Activated CD8-positive, alpha-beta T cell treated with anti-CD3 and anti-CD28 coated beads, Interleukin-2, amount 10 ng/mL, durations not matched to agents 7 days and 5 days (primary cell): Measurements from ENCODE around the gene CEMIP. TPM values are rescaled to one million over a fixed set of nuclear protein-coding genes. Genes with fewer than 3 reads are reported as not detected.

Experiments
- ATAC-seq: fragments of 150-1000 bp; cut with Tn5 transposase; one replicate; pipeline ENCODE4 v1.10.0; 2021; ENCODE audit warnings: moderate library complexity
- CTCF ChIA-PET: fragments of 350-600 bp; sonication (Branson Sonifier 250); formaldehyde crosslinking; loops from one replicate; lab custom pipeline; 2021; ENCODE audit warnings: antibody characterized with exemption; lab: Charles Lee
- POLR2A ChIA-PET: fragments of 350-600 bp; sonication (Branson Sonifier 250); formaldehyde crosslinking; loops from one replicate; lab custom pipeline; 2021; ENCODE audit warnings: antibody characterized with exemption; lab: Charles Lee
- DNase-seq: peaks from one replicate; pipeline ENCODE4 v3.0.0-alpha.2; 2020
- H3K27ac Mint-ChIP-seq: one replicate; pipeline ENCODE4 v1.8.0; 2021; ENCODE audit warnings: mild to moderate bottlenecking, mixed read lengths
- H3K27me3 Mint-ChIP-seq: one replicate; pipeline ENCODE4 v1.8.0; 2021; ENCODE audit warnings: low read depth, mixed read lengths
- H3K36me3 Mint-ChIP-seq: one replicate; pipeline ENCODE4 v1.8.0; 2021; ENCODE audit warnings: low read depth, mixed read lengths
- H3K4me1 Mint-ChIP-seq: one replicate; pipeline ENCODE4 v1.8.0; 2021; ENCODE audit warnings: low read depth, mixed read lengths
- H3K4me3 Mint-ChIP-seq: one replicate; pipeline ENCODE4 v1.8.0; 2021; ENCODE audit warnings: mild to moderate bottlenecking, mixed read lengths
- H3K9me3 Mint-ChIP-seq: one replicate; pipeline ENCODE4 v1.8.0; 2022; ENCODE audit warnings: mixed read lengths; ENCODE audit not compliant: insufficient read depth
- total RNA-seq, 2 experiments: library from RNA; stranded (reverse); gene quantifications; one replicate each; pipeline ENCODE4 v1.2.3, GENCODE V29; 2021

Gene CEMIP
- total RNA-seq, 2 experiments from 2014 or later, result not detected

DNA sequence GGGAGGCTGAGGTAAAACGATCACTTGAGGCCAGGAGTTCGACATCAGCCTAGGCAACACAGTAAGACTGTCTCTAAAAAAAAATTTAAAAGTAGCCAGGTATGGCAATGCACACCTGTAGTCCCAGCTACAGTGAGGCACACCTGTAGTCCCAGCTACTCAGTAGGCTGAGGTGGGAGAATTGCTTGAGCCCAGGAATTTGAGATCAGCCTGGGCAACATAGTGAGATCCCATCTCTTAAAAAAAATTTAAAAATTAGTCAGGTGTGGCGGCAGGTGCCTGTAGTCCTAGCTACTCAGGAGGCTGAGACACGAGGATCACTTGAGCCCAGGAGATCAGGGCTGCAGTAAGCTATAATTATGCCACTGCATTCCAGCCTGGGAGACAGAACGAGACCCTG, 203.7 kb downstream of the CEMIP start:
- Mint-ChIP-seq H3K4me1 (peaks cover 47% of the 10 kb centered on the region), H3K4me3 (no peak overlapping the region), H3K36me3 (peaks cover 46% of the 10 kb centered on the region), H3K9me3 (no peaks in the 10 kb centered on the region), H3K27me3 (no peaks in the 10 kb centered on the region), H3K27ac (no peak overlapping the region)
- DNase-seq (no peak), ATAC-seq (no peak)
- ChIA-PET CTCF (interaction anchor here (1.0 kb wide), 1 partner anchor 13 kb away, joined by 3 read pairs; no protein-coding TSS in a partner anchor), POLR2A (no interaction called here)

DNA sequence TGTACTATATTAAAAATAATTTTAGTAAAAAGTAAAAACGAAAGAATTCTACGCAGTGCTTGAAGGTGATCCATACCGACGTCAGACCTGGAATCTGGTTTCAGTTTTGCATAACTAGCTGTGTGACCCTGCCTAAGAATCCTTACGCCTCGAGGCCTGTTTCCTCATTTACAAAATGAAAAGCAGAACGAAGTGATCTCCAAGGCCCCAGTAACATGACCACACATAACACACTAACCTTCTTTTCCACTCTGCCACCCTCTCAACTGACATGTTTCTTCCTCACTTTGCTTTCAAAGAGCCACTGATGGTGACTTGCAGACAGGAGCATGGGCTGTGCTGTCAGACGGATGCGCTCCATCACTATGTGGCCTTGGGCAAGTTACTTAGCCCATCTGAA, 205.7 kb downstream of the CEMIP start:
- H3K27me3 Mint-ChIP-seq, result no peaks in the 10 kb centered on the region
- peaks cover 50% of the 10 kb centered on the region for H3K36me3 Mint-ChIP-seq
- ATAC-seq, result no peak
- H3K9me3 Mint-ChIP-seq, result no peaks in the 10 kb centered on the region
- CTCF ChIA-PET, result interaction anchor here (3.0 to 4.6 kb wide), 2 partner anchors 15 to 282 kb away, joined by 10 to 30 read pairs; no protein-coding TSS in a partner anchor
- DNase-seq, result no peak
- no peak overlapping the region for H3K27ac Mint-ChIP-seq
- H3K4me3 Mint-ChIP-seq, result no peak overlapping the region
- POLR2A ChIA-PET, result no interaction called here
- H3K4me1 Mint-ChIP-seq, result peaks cover 52% of the 10 kb centered on the region

DNA sequence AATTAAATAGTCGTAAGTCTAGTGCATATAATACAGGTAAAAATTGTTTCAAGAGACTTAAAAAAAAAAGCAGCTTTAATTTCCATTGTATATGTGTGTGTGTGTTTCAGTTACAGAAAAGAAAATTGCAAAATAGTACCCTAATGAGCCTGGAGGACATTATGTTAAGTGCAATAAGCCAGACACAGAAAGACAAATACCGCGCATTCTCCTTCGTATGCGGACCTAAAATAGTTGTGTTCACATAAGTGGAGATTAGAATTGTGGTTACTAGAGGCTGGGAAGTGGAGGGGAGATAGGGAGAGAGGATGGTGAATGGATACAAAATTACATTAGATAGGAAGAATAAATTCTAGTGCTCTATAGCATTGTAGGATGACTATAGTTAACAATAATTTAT, 206.8 kb downstream of the CEMIP start:
- DNase-seq (no peak), ATAC-seq (no peak)
- Mint-ChIP-seq H3K36me3 (peaks cover 45% of the 10 kb centered on the region), H3K27ac (no peak overlapping the region), H3K9me3 (no peaks in the 10 kb centered on the region), H3K27me3 (no peaks in the 10 kb centered on the region), H3K4me3 (no peak overlapping the region), H3K4me1 (peaks cover 63% of the 10 kb centered on the region)
- ChIA-PET POLR2A (no interaction called here), CTCF (interaction anchor here (0.8 to 4.6 kb wide), 4 partner anchors 16 to 281 kb away, joined by 3 to 30 read pairs (median 7); partner anchors contain the start of gene CEMIP)

DNA sequence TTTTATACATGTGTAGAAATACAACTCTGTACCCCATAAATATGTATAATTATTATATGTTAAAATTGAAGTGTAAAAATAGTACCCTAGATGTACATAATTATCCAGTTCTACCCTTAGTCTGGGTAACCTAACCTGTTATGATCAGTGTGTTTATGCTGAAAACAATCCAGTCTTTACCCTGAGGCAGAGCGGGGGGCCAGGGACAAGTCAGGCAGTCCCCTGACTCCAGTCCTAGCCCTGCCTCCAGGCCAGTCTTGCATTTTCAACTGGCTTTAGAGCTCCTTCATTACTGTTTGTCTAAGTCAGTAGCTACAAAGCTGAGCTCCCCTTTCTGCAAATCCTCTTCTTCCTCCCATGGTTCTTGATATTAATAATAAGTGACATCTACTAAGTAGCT, 207.3 kb downstream of the CEMIP start:
- H3K4me1 Mint-ChIP-seq, result peaks cover 68% of the 10 kb centered on the region
- DNase-seq, result no peak
- peaks cover 45% of the 10 kb centered on the region for H3K36me3 Mint-ChIP-seq
- no peak overlapping the region for H3K27ac Mint-ChIP-seq
- ATAC-seq, result no peak
- POLR2A ChIA-PET, result no interaction called here
- H3K9me3 Mint-ChIP-seq, result no peaks in the 10 kb centered on the region
- CTCF ChIA-PET, result interaction anchor here (1.1 to 4.6 kb wide), 3 partner anchors 16 to 280 kb away, joined by 4 to 30 read pairs (median 10); partner anchors contain the start of gene CEMIP
- no peaks in the 10 kb centered on the region for H3K27me3 Mint-ChIP-seq
- no peak overlapping the region for H3K4me3 Mint-ChIP-seq

DNA sequence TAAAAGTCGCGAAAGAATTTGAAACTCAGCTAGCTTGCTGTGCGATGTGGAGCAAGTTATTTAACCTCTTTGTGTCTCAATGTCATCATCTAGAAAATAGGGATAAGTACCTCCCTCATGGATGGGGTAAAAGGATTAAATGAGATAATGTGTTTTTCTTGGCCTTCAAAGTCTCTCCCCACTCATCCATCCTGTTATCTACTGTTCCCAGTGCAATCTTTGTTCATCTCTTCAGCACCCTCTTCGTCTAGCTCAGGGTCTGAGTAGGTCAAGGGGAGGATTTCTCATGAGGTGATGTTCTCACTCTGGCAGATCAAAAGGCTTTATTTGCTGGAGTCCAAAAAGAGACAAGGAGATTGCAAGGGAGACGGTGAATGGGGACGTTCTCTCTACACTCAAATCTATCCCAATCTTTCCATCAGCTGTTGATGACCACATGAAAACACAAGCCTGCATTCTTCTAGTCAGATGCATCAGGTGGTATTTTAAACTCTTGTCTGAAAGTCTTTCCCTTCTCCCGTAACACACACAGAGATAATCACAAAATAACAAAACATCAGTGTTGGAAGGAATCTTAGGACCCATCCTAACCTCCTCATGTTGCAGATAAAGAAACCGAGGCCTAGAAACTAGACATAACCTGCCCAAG, 209.1 kb downstream of the CEMIP start:
- CTCF ChIA-PET, result interaction anchor here (0.7 to 4.6 kb wide), 5 partner anchors 9 to 278 kb away, joined by 3 to 30 read pairs (median 3); no protein-coding TSS in a partner anchor
- Mint-ChIP-seq H3K27me3 (no peaks in the 10 kb centered on the region), H3K4me3 (peak overlapping the region; percentile 97), H3K27ac (peak overlapping the region; percentile 98), H3K4me1 (peaks cover 71% of the 10 kb centered on the region), H3K36me3 (peaks cover 36% of the 10 kb centered on the region), H3K9me3 (no peaks in the 10 kb centered on the region)
- POLR2A ChIA-PET, result interaction anchor here (4.6 kb wide), 1 partner anchor 13 kb away, joined by 49 read pairs; the partner anchor contains the start of gene TLNRD1
- ATAC-seq (no peak), DNase-seq (no peak)

DNA sequence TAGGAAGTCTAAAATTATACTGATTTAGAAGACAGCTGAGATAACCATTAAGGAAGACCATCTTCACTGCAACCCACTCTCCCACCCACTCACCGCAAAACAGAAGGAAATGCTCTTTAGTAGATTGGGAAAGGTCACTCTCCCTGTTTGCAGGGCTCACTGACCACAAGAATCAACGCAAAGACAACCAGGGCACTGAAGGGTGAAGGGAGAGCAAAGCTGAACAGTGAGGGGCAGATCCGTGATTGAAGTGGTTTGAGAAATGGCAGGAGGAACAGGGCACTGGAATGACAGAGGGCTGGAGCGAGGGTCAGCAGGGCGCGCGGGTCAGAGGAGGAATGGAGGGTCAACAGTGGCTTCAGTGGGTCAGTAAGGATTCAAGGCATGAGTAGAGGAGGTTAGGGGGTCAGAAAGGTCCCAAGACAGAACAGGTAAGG, 209.9 kb downstream of the CEMIP start:
- peaks cover 68% of the 10 kb centered on the region for H3K4me1 Mint-ChIP-seq
- H3K27ac Mint-ChIP-seq, result peak overlapping the region; percentile 98
- no peaks in the 10 kb centered on the region for H3K9me3 Mint-ChIP-seq
- peak overlapping the region; percentile 97 for H3K4me3 Mint-ChIP-seq
- no peak for DNase-seq
- H3K36me3 Mint-ChIP-seq, result peaks cover 34% of the 10 kb centered on the region
- ATAC-seq, result no peak
- CTCF ChIA-PET, result interaction anchor here (2.2 to 4.6 kb wide), 2 partner anchors 19 to 278 kb away, joined by 7 to 30 read pairs; no protein-coding TSS in a partner anchor
- POLR2A ChIA-PET, result interaction anchor here (0.7 to 4.6 kb wide), 2 partner anchors 12 to 307 kb away, joined by 3 to 49 read pairs; partner anchors contain the start of gene TLNRD1
- H3K27me3 Mint-ChIP-seq, result no peaks in the 10 kb centered on the region

DNA sequence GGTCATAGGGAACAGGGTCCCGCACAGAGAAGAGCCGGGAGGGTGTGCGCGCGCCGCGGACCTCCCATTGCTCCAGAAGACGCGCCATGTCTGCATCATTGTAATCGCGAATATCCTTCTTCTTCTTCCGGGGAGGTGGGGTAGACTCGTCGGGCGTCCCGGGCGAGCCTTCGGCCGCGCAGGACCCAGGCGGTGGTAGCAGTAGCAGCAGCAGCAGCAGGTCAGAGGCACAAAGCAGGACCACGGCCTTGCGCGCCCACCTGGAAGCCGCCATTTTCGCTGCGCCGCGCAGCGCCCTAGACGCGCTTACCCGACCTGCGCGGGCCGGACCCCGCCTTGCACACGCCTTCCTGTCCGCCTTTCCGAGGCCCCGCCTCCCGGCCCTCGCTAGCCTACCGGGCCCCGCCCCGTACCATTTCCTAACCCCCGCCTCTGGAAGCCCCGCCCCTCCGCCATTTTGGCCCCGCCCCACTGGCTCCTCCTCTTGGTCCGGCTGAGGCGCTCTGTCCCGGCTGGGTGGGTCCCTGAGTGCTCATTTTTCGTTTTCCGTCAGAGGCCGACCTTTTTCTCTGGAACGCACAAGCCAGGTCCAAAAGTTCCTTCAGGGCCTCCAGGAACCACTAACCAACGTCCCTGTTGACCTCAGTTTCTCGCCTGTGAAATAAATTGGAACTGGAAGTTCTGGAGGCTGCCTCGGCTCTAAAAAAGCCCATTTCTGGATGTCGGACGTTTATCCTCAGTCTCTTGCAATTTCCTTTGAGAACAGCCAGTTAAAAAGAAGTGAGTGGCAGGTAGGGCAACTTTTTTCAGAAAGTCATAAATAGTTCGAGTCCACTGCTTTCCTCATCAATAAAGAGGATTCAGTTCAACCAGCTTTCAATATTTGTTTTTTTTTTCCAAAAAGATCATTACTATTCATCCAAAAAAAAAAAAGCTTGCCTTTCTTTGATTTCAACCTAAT, 210.6 kb downstream of the CEMIP start, which contains the start of gene MESD:
TSS of gene MESD (minus strand) at position 302 of the 961 bp plus-strand sequence. CDS start at position 274, 28 bp downstream.
- POLR2A ChIA-PET, result interaction anchor here (0.6 to 4.6 kb wide), 4 partner anchors 11 to 332 kb away, joined by 3 to 49 read pairs (median 4); partner anchors contain the start of gene TLNRD1
- H3K27ac Mint-ChIP-seq, result peak within 1 kb of the TSS; percentile 98
- H3K9me3 Mint-ChIP-seq, result no peaks in the 10 kb centered on the region
- H3K4me1 Mint-ChIP-seq, result peaks cover 62% of the 10 kb centered on the region
- no peaks in the 10 kb centered on the region for H3K27me3 Mint-ChIP-seq
- H3K36me3 Mint-ChIP-seq, result peaks cover 29% of the 10 kb centered on the region
- ATAC-seq, result peak; percentile 99
- CTCF ChIA-PET, result interaction anchor here (1.9 to 4.6 kb wide), 4 partner anchors 11 to 277 kb away, joined by 7 to 44 read pairs (median 20); partner anchors contain the start of gene TLNRD1
- peak; percentile 98 for DNase-seq
- H3K4me3 Mint-ChIP-seq, result peak within 1 kb of the TSS; percentile 97

DNA sequence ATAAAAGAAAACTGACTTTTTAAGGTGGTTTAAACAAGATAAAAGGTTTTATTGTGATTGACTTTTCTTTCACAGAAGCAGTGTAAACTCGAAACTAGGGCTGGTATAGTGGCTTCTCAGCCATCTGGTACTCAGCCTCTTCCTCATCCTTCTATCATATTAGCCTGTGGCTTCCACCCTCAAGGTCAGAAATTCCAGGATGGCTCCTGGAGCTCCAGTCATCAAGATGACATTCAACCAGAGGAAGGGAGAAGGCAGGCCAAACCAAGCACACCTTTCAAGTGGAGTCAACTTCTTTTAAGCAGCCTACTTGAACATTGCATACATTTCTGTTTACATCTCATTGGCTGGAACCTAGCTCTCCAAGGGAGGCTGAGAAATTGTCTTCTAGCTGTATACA, 211.8 kb downstream of the CEMIP start:
- Mint-ChIP-seq H3K4me3 (peak overlapping the region; percentile 12), H3K36me3 (peaks cover 28% of the 10 kb centered on the region), H3K4me1 (peaks cover 57% of the 10 kb centered on the region), H3K27ac (peak overlapping the region; percentile 39), H3K27me3 (no peaks in the 10 kb centered on the region), H3K9me3 (no peaks in the 10 kb centered on the region)
- ChIA-PET POLR2A (interaction anchor here (0.6 to 4.6 kb wide), 3 partner anchors 10 to 331 kb away, joined by 3 to 49 read pairs (median 4); partner anchors contain the start of gene TLNRD1), CTCF (interaction anchor here (0.7 to 4.4 kb wide), 10 partner anchors 9 to 275 kb away, joined by 3 to 44 read pairs (median 4); partner anchors contain the start of gene TLNRD1)
- ATAC-seq, result no peak
- no peak for DNase-seq

DNA sequence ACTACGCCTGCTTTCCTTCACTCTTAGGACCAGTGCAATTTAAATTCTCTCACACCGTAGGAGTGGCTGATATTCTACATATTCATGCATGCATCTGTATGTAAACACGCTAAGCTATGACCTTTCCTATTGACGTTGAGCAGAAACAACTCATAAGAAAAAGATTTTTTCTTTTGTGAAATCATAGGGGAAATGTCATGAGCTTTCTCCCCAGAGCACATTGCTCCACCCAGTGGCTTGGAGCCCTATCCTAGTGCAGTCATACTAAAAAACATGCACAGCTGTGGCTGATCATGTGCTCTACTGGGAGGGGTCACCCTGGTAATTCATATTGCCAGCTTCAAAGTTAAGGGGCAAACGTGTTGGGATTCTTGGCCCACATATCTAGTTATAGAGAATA, 212.3 kb downstream of the CEMIP start:
- Mint-ChIP-seq H3K27me3 (no peaks in the 10 kb centered on the region), H3K4me1 (peaks cover 58% of the 10 kb centered on the region), H3K27ac (peak overlapping the region; percentile 39), H3K36me3 (peaks cover 25% of the 10 kb centered on the region), H3K4me3 (no peak overlapping the region), H3K9me3 (no peaks in the 10 kb centered on the region)
- no peak for ATAC-seq
- ChIA-PET CTCF (interaction anchor here (0.6 to 4.4 kb wide), 12 partner anchors 9 to 277 kb away, joined by 3 to 44 read pairs (median 4); partner anchors contain the start of gene TLNRD1), POLR2A (interaction anchor here (4.6 kb wide), 1 partner anchor 10 kb away, joined by 49 read pairs; the partner anchor contains the start of gene TLNRD1)
- peak; percentile 60 for DNase-seq

DNA sequence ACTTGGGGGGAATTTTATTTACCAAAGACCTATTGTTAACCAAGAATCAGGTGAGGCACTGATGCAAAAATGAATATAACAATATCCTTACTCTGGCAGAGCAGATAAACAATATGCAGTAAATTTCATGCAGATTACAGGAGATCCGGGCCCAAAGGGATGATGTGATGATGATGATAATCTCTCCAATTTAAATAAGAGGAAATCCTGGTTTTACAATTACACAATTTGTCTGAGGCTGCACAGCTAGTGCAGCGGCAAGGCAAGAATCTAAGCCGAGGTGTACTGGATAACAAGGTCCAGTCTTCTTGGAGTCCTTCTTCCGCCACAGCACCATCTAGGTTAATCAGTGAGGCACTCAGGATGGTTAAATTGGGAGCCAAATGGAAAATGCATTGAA, 212.8 kb downstream of the CEMIP start:
- ATAC-seq (no peak), DNase-seq (no peak)
- Mint-ChIP-seq H3K4me1 (peaks cover 53% of the 10 kb centered on the region), H3K36me3 (peaks cover 20% of the 10 kb centered on the region), H3K9me3 (no peaks in the 10 kb centered on the region), H3K27ac (no peak overlapping the region), H3K27me3 (no peaks in the 10 kb centered on the region), H3K4me3 (no peak overlapping the region)
- ChIA-PET CTCF (interaction anchor here (0.6 to 4.4 kb wide), 10 partner anchors 10 to 277 kb away, joined by 3 to 44 read pairs (median 4); no protein-coding TSS in a partner anchor), POLR2A (interaction anchor here (4.6 kb wide), 1 partner anchor 9 kb away, joined by 49 read pairs; the partner anchor contains the start of gene TLNRD1)
